ENCODE measurements around the gene PKP1.
"Not testable (repeated sequence)": the region's sequence is repeated elsewhere in the genome, so short reads cannot be mapped to it uniquely, and the experiment has no call there.

The PKP1 gene

GRCh38 chr1:201282931-201283829, at the start of gene PKP1:
Gene PKP1 (plus strand): TSS chr1:201283506. CDS start chr1:201283703, 197 bp downstream.
- TF ChIP-seq Cebpa-rat (IDR thresholded peaks at IDR 0.05) = no peak
- Histone ChIP-seq H3K9me3 (no peaks in the 10 kb centered on the region), H3K27ac (0 out of 2 replicates have a peak within 1 kb of the TSS, but pooled peaks have one; percentile 25), H3K27me3 (peaks cover 11% of the 10 kb centered on the region), H3K4me3 (peak within 1 kb of the TSS; percentile 35), H4K20me1 (no peaks in the 10 kb centered on the region), H3K9ac (no peak within 1 kb of the TSS), H3K4me1 (peaks cover 44% of the 10 kb centered on the region), H3K36me3 (no peaks in the 10 kb centered on the region), H3K4me2 (peak within 1 kb of the TSS; percentile 82)

GRCh38 chr1:201239646-201240045, 43.7 kb upstream of the PKP1 start:
- not testable (repeated sequence) for H3K4me2 ChIP-seq, H4K20me1 ChIP-seq, H3K27ac ChIP-seq, H3K27me3 ChIP-seq, H3K9ac ChIP-seq, H3K4me1 ChIP-seq, H3K4me3 ChIP-seq, H3K36me3 ChIP-seq
- peaks cover 19% of the 10 kb centered on the region for H3K9me3 ChIP-seq

GRCh38 chr1:201240171-201240570, 43.1 kb upstream of the PKP1 start:
- Histone ChIP-seq H3K4me1 (peaks cover 8% of the 10 kb centered on the region), H3K9ac (no peak overlapping the region), H3K27me3 (no peaks in the 10 kb centered on the region), H3K9me3 (peaks cover 19% of the 10 kb centered on the region), H4K20me1 (no peaks in the 10 kb centered on the region), H3K4me2 (no peak overlapping the region), H3K36me3 (no peaks in the 10 kb centered on the region), H3K4me3 (no peak overlapping the region), H3K27ac (no peak overlapping the region)
- TF ChIP-seq Cebpa-rat (IDR thresholded peaks at IDR 0.05) = no peak

- Histone ChIP-seq H4K20me1 (no peaks in the 10 kb centered on the region), H3K27ac (no peak overlapping the region), H3K4me3 (no peak overlapping the region), H3K36me3 (no peaks in the 10 kb centered on the region), H3K9me3 (peaks cover 19% of the 10 kb centered on the region), H3K9ac (no peak overlapping the region), H3K4me1 (peaks cover 8% of the 10 kb centered on the region), H3K27me3 (no peaks in the 10 kb centered on the region), H3K4me2 (peak overlapping the region; percentile 42; the same call in 1 of the 2 replicates)
- TF ChIP-seq Cebpa-rat (IDR thresholded peaks at IDR 0.05) = no peak
Observed at GRCh38 chr1:201241736-201242135, 41.6 kb upstream of the PKP1 start.

- H3K27me3 ChIP-seq = no peaks in the 10 kb centered on the region
- TF ChIP-seq Cebpa-rat (IDR thresholded peaks at IDR 0.05) = no peak
- no peak overlapping the region for H3K27ac ChIP-seq
Observed at GRCh38 chr1:201245082-201245481, 38.2 kb upstream of the PKP1 start.

GRCh38 chr1:201248721-201249559, 34.4 kb upstream of the PKP1 start:
- Histone ChIP-seq H3K27me3 (no peaks in the 10 kb centered on the region), H3K27ac (no peak overlapping the region), H3K9me3 (no peaks in the 10 kb centered on the region), H3K4me1 (no peaks in the 10 kb centered on the region), H3K9ac (no peak overlapping the region), H3K36me3 (no peaks in the 10 kb centered on the region), H3K4me3 (no peak overlapping the region), H3K4me2 (no peak overlapping the region), H4K20me1 (no peaks in the 10 kb centered on the region)
- no peak for TF ChIP-seq Cebpa-rat (IDR thresholded peaks at IDR 0.05)

More at GRCh38 chr1:201245082-201245481, 38.2 kb upstream of the PKP1 start:
- H3K4me1 ChIP-seq = peaks cover 8% of the 10 kb centered on the region
- H3K4me3 ChIP-seq = no peak overlapping the region
- no peak overlapping the region for H3K9ac ChIP-seq
- H4K20me1 ChIP-seq = no peaks in the 10 kb centered on the region
- no peak overlapping the region for H3K4me2 ChIP-seq
- H3K9me3 ChIP-seq = peaks cover 10% of the 10 kb centered on the region
- no peaks in the 10 kb centered on the region for H3K36me3 ChIP-seq

- Histone ChIP-seq H3K9ac (no peak overlapping the region), H3K27ac (no peak overlapping the region), H3K4me2 (no peak overlapping the region), H3K36me3 (no peaks in the 10 kb centered on the region), H3K9me3 (no peaks in the 10 kb centered on the region), H3K4me3 (no peak overlapping the region), H3K27me3 (no peaks in the 10 kb centered on the region), H4K20me1 (no peaks in the 10 kb centered on the region), H3K4me1 (peaks cover 9% of the 10 kb centered on the region)
- no peak for TF ChIP-seq Cebpa-rat (IDR thresholded peaks at IDR 0.05)
Observed at GRCh38 chr1:201250326-201251011, 32.8 kb upstream of the PKP1 start.

GRCh38 chr1:201251411-201251810, 31.9 kb upstream of the PKP1 start:
- Histone ChIP-seq H3K36me3 (no peaks in the 10 kb centered on the region), H3K4me1 (peaks cover 9% of the 10 kb centered on the region), H3K9me3 (no peaks in the 10 kb centered on the region), H3K4me3 (no peak overlapping the region), H3K27ac (no peak overlapping the region), H4K20me1 (no peaks in the 10 kb centered on the region), H3K9ac (no peak overlapping the region), H3K27me3 (no peaks in the 10 kb centered on the region), H3K4me2 (no peak overlapping the region)
- TF ChIP-seq Cebpa-rat (IDR thresholded peaks at IDR 0.05) = no peak

- Histone ChIP-seq H4K20me1 (no peaks in the 10 kb centered on the region), H3K4me3 (no peak overlapping the region), H3K36me3 (no peaks in the 10 kb centered on the region), H3K9ac (no peak overlapping the region), H3K27ac (no peak overlapping the region; the same call in 1 of the 2 replicates), H3K4me1 (peaks cover 9% of the 10 kb centered on the region), H3K27me3 (no peaks in the 10 kb centered on the region), H3K4me2 (no peak overlapping the region), H3K9me3 (no peaks in the 10 kb centered on the region)
- TF ChIP-seq Cebpa-rat (IDR thresholded peaks at IDR 0.05) = no peak
Observed at GRCh38 chr1:201251851-201252430, 31.4 kb upstream of the PKP1 start.

All from BLaER1 (cell line).